Large intestine (tissue), 3 donors: ENCODE results near the gene PEX6. TPM values are rescaled to one million over a fixed set of nuclear protein-coding genes. Genes with fewer than 3 reads are reported as not detected.

Experiments used
- DNase-seq, 2 donors: peaks; one replicate each; pipeline versions ENCODE4 v3.0.0 to v3.0.0-alpha.2; 2013
- H3K27ac ChIP-seq: one replicate; pipeline ENCODE4 v1.5.1; 2013; ENCODE audit warnings: low read length
- H3K27me3 ChIP-seq: 2 replicates; pipeline ENCODE4 v1.6.1; 2013; ENCODE audit warnings: low read length; ENCODE audit not compliant: control insufficient read depth, insufficient read depth
- H3K36me3 ChIP-seq: 2 replicates; pipeline ENCODE4 v1.6.1; 2013; ENCODE audit warnings: low read length; ENCODE audit not compliant: control insufficient read depth, insufficient read depth
- H3K4me1 ChIP-seq: one replicate; pipeline ENCODE4 v1.6.1; 2013; ENCODE audit warnings: low read length; ENCODE audit not compliant: control insufficient read depth, insufficient read depth
- H3K4me3 ChIP-seq: one replicate; pipeline ENCODE4 v1.5.1; 2013; ENCODE audit warnings: low read length
- H3K9me3 ChIP-seq: one replicate; pipeline ENCODE4 v1.6.1; 2013; ENCODE audit warnings: mild to moderate bottlenecking, low read depth, low read length, moderate library complexity; ENCODE audit not compliant: control insufficient read depth
- WGBS: methylation state at CpG from one replicate; pipeline ENCODE4 v1.1.5; 2013; ENCODE audit warnings: low lambda C conversion rate; ENCODE audit not compliant: insufficient coverage; 5-methylcytosine and 5-hydroxymethylcytosine counted together
- polyA plus RNA-seq: library from polyadenylated mRNA; unstranded; fragments of 120-200 nt; gene quantifications from one replicate; pipeline ENCODE4 v1.2.1, GENCODE V29; 2013

The PEX6 gene
- polyA plus RNA-seq, 1 donor: 35.7 TPM

DNA sequence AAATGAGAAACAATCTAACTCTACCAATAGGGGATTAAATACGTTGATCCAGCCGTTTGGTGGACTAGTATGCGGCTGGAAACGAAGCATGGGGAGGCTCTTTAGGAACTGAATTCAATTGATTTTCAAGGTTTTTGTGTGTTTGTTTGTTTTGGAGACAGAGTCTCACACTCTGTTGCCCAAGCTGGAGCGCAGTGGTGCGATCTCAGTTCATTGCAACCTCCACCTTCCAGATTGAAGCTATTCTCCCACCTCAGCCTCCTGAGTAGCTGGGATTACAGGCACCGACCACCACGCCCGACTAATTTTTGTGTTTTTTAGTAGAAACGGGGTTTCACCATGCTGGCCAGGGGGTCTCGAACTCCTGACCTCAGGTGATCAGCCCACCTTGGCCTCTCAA, 42.6 kb downstream of the PEX6 start:
- H3K9me3 ChIP-seq: no peaks in the 10 kb centered on the region
- peaks cover 19% of the 10 kb centered on the region for H3K4me1 ChIP-seq
- 91% methylated on average over 4 of the region's 11 CpGs for WGBS
- H3K36me3 ChIP-seq: peaks cover 57% of the 10 kb centered on the region
- no peak for DNase-seq
- H3K27me3 ChIP-seq: no peaks in the 10 kb centered on the region
- H3K27ac ChIP-seq: no peak overlapping the region
- no peak overlapping the region for H3K4me3 ChIP-seq

DNA sequence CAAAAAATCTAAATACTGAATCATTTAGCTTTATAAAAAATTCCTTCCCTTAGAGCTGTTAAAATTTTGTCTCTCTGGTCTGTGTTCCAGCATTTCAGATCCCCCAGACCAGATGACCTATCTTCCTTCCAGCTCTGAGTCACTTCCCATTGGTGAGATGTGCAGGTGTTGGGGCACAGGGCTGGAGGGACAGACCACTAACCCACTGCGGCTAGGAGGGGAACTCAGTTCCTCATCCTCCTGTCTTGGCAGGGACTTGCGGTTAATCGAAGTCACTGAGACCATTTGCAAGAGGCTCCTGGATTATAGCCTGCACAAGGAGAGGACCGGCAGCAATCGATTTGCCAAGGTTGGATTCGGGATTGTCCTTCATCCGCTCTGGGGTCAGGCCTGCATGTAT, 43.7 kb downstream of the PEX6 start:
- WGBS: no CpG with 5 or more reads among the region's 7 CpGs
- DNase-seq: no peak
- no peak overlapping the region for H3K4me3 ChIP-seq
- H3K36me3 ChIP-seq: peaks cover 53% of the 10 kb centered on the region
- peaks cover 30% of the 10 kb centered on the region for H3K4me1 ChIP-seq
- no peaks in the 10 kb centered on the region for H3K9me3 ChIP-seq
- H3K27me3 ChIP-seq: no peaks in the 10 kb centered on the region
- H3K27ac ChIP-seq: no peak overlapping the region

DNA sequence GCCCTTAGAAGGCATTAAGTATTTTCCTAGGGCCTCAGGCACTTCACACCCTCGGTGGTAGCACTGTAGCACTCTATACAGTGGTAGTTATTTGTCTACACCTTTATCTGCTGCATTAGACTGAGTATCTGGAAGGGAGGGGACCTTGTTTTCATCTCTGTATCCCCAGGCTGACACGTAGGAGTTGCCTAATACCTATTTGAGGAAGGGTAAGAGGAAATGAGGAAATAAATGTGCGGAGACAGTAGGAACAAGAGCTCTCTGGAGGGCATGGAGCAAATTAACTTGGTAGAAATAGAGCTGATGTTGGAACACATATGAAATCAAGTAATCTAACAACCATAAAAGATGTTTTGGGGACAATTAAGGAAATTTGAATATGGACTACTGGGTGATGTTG, 45.8 kb downstream of the PEX6 start:
- Histone ChIP-seq H3K4me3 (no peak overlapping the region), H3K4me1 (peaks cover 15% of the 10 kb centered on the region), H3K27ac (no peak overlapping the region), H3K36me3 (peaks cover 39% of the 10 kb centered on the region), H3K9me3 (no peaks in the 10 kb centered on the region), H3K27me3 (no peaks in the 10 kb centered on the region)
- 60% methylated on average over 1 of the region's 3 CpGs for WGBS
- no peak for DNase-seq

DNA sequence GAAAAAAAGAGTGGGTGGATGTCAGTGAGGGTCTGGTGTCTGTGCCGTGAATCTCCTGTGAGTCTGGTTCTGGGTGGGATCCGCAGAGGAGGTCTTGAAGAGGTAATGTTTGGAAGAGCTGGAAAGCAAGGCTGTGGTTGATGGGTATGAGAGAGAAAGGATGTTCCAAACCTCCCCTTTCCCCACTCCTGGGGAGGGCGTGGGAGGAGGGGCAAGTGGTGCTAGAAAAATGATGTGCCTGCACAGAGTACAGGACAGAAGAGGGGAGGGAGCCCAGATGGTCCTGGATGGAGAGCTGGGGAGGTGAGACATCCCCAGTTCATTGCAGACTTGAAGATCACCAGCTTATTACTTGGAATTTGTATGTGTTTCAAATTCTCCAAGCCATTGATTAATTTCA, 46.6 kb downstream of the PEX6 start:
- no peaks in the 10 kb centered on the region for H3K27me3 ChIP-seq
- H3K4me1 ChIP-seq: peaks cover 15% of the 10 kb centered on the region
- peaks cover 31% of the 10 kb centered on the region for H3K36me3 ChIP-seq
- no peak overlapping the region for H3K27ac ChIP-seq
- H3K9me3 ChIP-seq: no peaks in the 10 kb centered on the region
- H3K4me3 ChIP-seq: no peak overlapping the region
- WGBS: no CpG with 5 or more reads among the region's 3 CpGs
- no peak for DNase-seq

DNA sequence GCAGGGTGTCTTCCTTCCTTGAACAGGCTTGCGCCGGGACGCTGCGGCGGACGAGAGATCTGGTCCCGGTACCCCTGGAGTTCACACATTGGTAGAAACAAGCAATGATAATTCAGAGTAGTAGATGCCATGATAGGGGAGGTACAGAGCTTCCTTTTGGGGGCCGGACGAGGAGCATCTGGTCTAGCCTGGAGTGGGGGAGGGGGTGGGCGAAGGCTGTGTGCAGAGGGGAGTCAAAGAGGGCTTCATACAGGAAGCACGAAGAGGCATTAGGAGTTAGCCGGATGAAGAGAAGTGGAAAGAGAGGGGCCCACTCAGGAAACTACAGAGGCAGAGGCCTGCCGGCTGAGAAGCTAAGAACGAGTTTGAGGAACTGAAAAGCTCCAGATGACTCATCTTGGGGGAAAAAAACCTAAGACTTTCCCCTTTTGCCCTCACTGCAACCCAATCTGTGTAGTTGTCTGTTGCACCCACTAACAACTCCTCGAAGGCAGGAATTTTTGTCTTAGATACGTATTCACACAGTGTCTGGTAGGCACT, 49.1 kb downstream of the PEX6 start:
- DNase-seq: peak; percentile 52 to 82
- H3K27ac ChIP-seq: peak overlapping the region; percentile 91
- peaks cover 8% of the 10 kb centered on the region for H3K36me3 ChIP-seq
- H3K9me3 ChIP-seq: no peaks in the 10 kb centered on the region
- peak overlapping the region; percentile 67 for H3K4me3 ChIP-seq
- H3K4me1 ChIP-seq: peaks cover 15% of the 10 kb centered on the region
- no CpG with 5 or more reads among the region's 16 CpGs for WGBS
- H3K27me3 ChIP-seq: peaks cover 6% of the 10 kb centered on the region

DNA sequence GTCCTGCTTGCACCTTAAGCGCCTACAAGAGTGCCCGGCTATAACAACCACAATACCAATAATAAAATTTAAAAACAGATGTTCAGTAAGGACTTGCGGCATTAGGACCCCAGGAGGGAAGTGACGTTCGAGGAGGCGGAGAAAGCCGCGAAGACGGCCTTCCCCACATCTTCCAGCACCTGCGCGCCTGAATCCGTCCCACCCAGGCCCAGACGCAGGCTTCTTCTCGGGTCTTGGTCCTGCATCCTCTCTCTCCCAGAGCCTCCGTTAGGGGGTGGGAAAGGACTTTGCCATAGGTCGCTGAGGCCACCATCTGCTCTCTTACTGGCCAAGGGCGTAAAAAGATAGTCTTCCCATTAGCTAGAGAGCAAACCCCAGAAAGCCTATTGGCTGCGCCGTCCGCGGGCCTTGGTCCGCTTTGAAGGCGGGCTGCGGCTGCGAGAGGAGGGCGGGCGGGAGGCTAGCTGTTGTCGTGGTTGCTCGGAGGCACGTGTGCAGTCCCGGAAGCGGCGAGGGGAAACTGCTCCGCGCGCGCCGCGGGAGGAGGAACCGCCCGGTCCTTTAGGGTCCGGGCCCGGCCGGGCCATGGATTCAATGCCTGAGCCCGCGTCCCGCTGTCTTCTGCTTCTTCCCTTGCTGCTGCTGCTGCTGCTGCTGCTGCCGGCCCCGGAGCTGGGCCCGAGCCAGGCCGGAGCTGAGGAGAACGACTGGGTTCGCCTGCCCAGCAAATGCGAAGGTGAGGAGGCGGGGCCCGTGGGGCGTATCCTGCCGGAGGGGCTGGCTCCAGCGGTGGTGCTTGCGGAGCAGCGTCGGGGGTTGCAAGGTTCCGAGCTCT, 49.8 kb downstream of the PEX6 start, which contains the start of gene CNPY3:
Gene CNPY3 (plus strand): TSS at position 495 of the 835 bp plus-strand sequence. CDS start 91 bp downstream, at position 586.
- Histone ChIP-seq H3K36me3 (peaks cover 3% of the 10 kb centered on the region), H3K9me3 (no peaks in the 10 kb centered on the region), H3K27me3 (peaks cover 6% of the 10 kb centered on the region), H3K4me1 (peaks cover 15% of the 10 kb centered on the region), H3K27ac (peak within 1 kb of the TSS; percentile 91), H3K4me3 (peak within 1 kb of the TSS; percentile 67)
- no CpG with 5 or more reads among the region's 63 CpGs for WGBS
- DNase-seq: peak; percentile 96 to 98

DNA sequence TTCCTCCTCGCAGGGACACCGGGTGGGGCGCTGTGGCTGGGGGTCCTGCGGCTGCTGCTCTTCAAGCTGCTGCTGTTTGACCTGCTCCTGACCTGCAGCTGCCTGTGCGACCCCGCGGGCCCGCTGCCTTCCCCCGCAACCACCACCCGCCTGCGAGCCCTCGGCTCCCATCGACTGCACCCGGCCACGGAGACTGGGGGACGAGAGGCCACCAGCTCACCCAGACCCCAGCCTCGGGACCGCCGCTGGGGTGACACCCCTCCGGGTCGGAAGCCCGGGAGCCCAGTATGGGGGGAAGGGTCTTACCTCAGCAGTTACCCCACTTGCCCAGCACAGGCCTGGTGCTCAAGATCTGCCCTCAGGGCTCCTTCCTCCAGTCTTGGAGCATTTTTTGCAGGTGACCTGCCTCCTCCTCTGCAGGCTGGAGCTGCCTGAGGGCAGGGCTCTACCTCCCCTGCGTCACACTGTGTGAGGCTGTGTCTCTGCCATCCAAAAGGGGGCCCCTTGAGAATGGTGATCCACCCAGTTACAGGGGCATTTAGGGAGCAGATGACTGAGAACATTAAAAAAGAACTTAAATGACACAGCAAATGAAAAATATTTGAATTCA, 53.6 kb downstream of the PEX6 start:
- WGBS: no CpG with 5 or more reads among the region's 23 CpGs
- no peak for DNase-seq
- H3K4me3 ChIP-seq: no peak overlapping the region
- no peak overlapping the region for H3K27ac ChIP-seq
- peaks cover 1% of the 10 kb centered on the region for H3K4me1 ChIP-seq
- peaks cover 6% of the 10 kb centered on the region for H3K27me3 ChIP-seq
- no peaks in the 10 kb centered on the region for H3K9me3 ChIP-seq
- H3K36me3 ChIP-seq: no peaks in the 10 kb centered on the region

DNA sequence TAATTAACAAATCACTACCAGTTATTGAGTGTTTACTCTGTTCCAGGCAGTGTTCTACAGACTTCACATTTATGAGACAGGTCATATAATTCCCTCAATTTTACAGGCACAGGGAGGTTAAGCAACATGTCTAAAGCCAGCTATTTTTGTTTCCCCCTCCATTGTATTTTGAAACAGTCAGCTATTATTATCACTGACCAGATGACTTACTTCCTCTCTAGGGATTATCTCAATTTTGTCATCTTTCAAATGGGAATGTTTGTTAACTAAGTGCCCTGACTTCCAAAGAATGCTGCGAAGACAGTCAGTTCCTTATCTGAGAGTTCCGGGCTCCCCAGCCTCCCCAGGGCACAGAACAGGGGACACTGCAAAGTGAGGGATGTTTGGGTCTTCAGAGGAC, 55.3 kb downstream of the PEX6 start:
- DNase-seq: no peak
- Histone ChIP-seq H3K27me3 (peaks cover 6% of the 10 kb centered on the region), H3K4me3 (no peak overlapping the region), H3K36me3 (no peaks in the 10 kb centered on the region), H3K27ac (no peak overlapping the region), H3K4me1 (no peaks in the 10 kb centered on the region), H3K9me3 (no peaks in the 10 kb centered on the region)
- no CpG with 5 or more reads among the region's 2 CpGs for WGBS

DNA sequence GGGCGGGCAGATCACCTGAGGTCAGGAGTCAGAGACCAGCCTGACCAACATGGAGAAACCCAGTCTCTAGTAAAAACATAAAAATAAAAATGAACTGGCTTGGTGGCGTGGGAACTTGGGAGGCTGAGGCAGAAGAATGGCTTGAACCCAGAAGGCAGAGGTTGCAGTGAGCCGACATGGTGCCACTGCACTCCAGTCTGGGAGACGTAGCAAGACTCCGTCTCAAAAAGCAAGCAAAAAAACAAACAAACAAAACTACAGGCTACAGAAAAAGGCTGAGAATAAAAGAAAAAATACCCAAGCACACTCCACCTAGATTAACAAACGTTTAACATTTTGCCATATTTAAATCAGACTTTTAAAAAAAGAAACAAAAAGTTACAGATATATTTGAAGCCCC, 57.2 kb downstream of the PEX6 start:
- DNase-seq: no peak
- WGBS: 80% methylated on average over 4 of the region's 6 CpGs
- Histone ChIP-seq H3K9me3 (no peaks in the 10 kb centered on the region), H3K4me3 (no peak overlapping the region), H3K27ac (no peak overlapping the region), H3K27me3 (peaks cover 6% of the 10 kb centered on the region), H3K4me1 (no peaks in the 10 kb centered on the region), H3K36me3 (no peaks in the 10 kb centered on the region)

DNA sequence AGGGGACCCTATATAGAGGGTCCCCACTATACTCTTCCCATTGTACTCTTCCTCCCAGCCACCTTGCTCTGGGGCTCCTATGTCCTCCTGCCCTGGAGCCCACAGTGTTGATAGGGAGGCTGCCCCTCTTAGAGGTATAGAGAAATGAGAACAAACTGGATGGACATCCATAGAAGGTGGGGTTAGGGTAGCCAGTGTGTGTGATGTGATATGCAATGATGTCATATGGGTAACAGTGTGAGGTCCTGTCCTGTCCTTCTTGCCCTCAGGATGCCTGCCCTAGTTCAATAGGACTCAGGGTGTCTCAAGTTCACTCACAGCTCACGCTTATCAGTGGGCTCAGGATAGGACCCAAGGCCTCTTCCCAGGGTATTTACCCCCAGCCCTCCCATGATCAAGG, 62.7 kb downstream of the PEX6 start:
- DNase-seq: no peak
- Histone ChIP-seq H3K27me3 (no peaks in the 10 kb centered on the region), H3K36me3 (no peaks in the 10 kb centered on the region), H3K27ac (no peak overlapping the region), H3K4me1 (no peaks in the 10 kb centered on the region), H3K4me3 (no peak overlapping the region), H3K9me3 (no peaks in the 10 kb centered on the region)
- no CpG with 5 or more reads among the region's 1 CpG for WGBS
